Inferior parietal cortex (tissue), 1 donor: Measurements from ENCODE around the gene RETREG3.
A peak's percentile ranks its signal among the peaks of the same experiment; 100 is the strongest.

Experiments used
- DNase-seq: peaks from one replicate; pipeline ENCODE4 v3.0.0-alpha.2; 2016; ENCODE audit errors: extremely low spot score

The RETREG3 gene

GRCh38 chr17:42531455-42532354 lies 77.5 kb downstream of the RETREG3 start:
- peak; percentile 65 for DNase-seq

- DNase-seq: no peak
Observed at GRCh38 chr17:42530952-42531454, 78.2 kb downstream of the RETREG3 start.
